K562 (cell line): ENCODE measurements around the gene NRP1. TPM values are rescaled to one million over a fixed set of nuclear protein-coding genes. Genes with fewer than 3 reads are reported as not detected.

ENCODE experiments used
- ATAC-seq: fragments of 200-7000 bp; cut with Tn5 transposase; 3 replicates; pipeline ENCODE4 v1.9.1; 2020; ENCODE audit warnings: moderate library complexity
- BruUV-seq: library from RNA; stranded (reverse); fragments of 400-500 nt; replicated peaks from 2 replicates; lab custom pipeline; 2021; lab: Mats Ljungman, UMichigan
- CTCF ChIA-PET: fragments of 300-600 bp; formaldehyde crosslinking; extraction: SDS; loops from one replicate; lab custom pipeline; 2021; ENCODE audit warnings: low intra/inter-chr PET ratio; lab: Yijun Ruan, JAX
- POLR2A ChIA-PET: fragments of 300-600, 350-650 bp; sonication (Branson Sonifier 250); formaldehyde crosslinking; extraction: SDS; loops from one replicate; lab custom pipeline; 2021; ENCODE audit warnings: antibody characterized with exemption, inconsistent platforms; lab: Yijun Ruan, JAX
- DNase-seq, 4 experiments: peaks; one replicate each; pipeline versions ENCODE4 v3.0.0 to v3.0.0-alpha.2; 2011 to 2018; ENCODE audit warnings: low spot score in 3 of 4, mixed read lengths in 3 of 4; ENCODE audit errors: extremely low read depth in 1 of 4
- FAIRE-seq: peaks from 2 replicates; lab custom pipeline; 2011; peaks lifted over from hg19 to GRCh38; lab: Jason Lieb, UNC
- H2AFZ ChIP-seq: 2 replicates; pipeline ENCODE4 v1.6.0; 2011; ENCODE audit warnings: low read depth, low read length, control low read depth, inconsistent platforms
- H3K27ac ChIP-seq: fragments of 200-600 bp; 3 replicates; pipeline ENCODE4 v1.8.0; 2011; ENCODE audit warnings: low read depth, mild to moderate bottlenecking, control low read depth, inconsistent platforms, low read length, moderate library complexity, mixed read lengths; ENCODE audit errors: extremely low read depth
- H3K27me3 ChIP-seq, 2 experiments: fragments of 300-600 bp in 1 of 2; 2 replicates in 1 of 2; 3 replicates in 1 of 2; pipeline versions ENCODE4 v1.6.0 to v1.8.0; 2011; ENCODE audit warnings: inconsistent platforms in 2 of 2, low read length in 2 of 2, mild to moderate bottlenecking in 1 of 2, mixed read lengths in 1 of 2, moderate library complexity in 1 of 2; ENCODE audit not compliant: control insufficient read depth in 2 of 2, insufficient read depth in 2 of 2
- H3K36me3 ChIP-seq: fragments of 300-600 bp; 3 replicates; pipeline ENCODE4 v1.8.0; 2011; ENCODE audit warnings: mild to moderate bottlenecking, low read length, inconsistent platforms; ENCODE audit not compliant: control insufficient read depth, insufficient read depth
- H3K4me1 ChIP-seq, 2 experiments: fragments of 200-600 bp in 1 of 2; replicated peaks in 1 of 2; 2 replicates in 1 of 2; 3 replicates in 1 of 2; pipeline versions ENCODE4 v1.5.1 to v1.8.0; 2011; ENCODE audit warnings: inconsistent platforms in 2 of 2, low read length in 2 of 2, mild to moderate bottlenecking in 1 of 2, mixed read lengths in 1 of 2, moderate library complexity in 1 of 2; ENCODE audit not compliant: control insufficient read depth in 2 of 2, insufficient read depth in 2 of 2
- H3K4me2 ChIP-seq: 2 replicates; pipeline ENCODE4 v1.6.1; 2011; ENCODE audit warnings: low read length, control low read depth, inconsistent platforms, mixed read lengths; ENCODE audit not compliant: insufficient read depth
- H3K4me3 ChIP-seq: fragments of 200-600 bp; sonication (generic), shearing (Covaris generic); 2 replicates; pipeline ENCODE4 v1.5.1; 2016; ENCODE audit warnings: control low read depth, inconsistent platforms
- H3K79me2 ChIP-seq: fragments of 200-600 bp; 3 replicates; pipeline ENCODE4 v1.8.0; 2011; ENCODE audit warnings: low read length, inconsistent platforms; ENCODE audit not compliant: control insufficient read depth, insufficient read depth
- H3K9ac ChIP-seq, 2 experiments: 2 replicates each; pipeline versions ENCODE4 v1.6.0 to v1.6.1; 2011; ENCODE audit warnings: low read depth in 2 of 2, low read length in 2 of 2, control low read depth in 1 of 2, inconsistent platforms in 1 of 2, mild to moderate bottlenecking in 1 of 2, mixed read lengths in 1 of 2; ENCODE audit not compliant: insufficient read depth in 1 of 2
- H3K9me1 ChIP-seq: one replicate; pipeline ENCODE4 v1.6.0; 2011; ENCODE audit warnings: inconsistent platforms, mild to moderate bottlenecking, low read length, moderate library complexity; ENCODE audit not compliant: control insufficient read depth, insufficient read depth
- H3K9me3 ChIP-seq: replicated peaks from 2 replicates; pipeline ENCODE4 v1.5.1; 2011; ENCODE audit warnings: low read depth, low read length, inconsistent platforms; ENCODE audit not compliant: control insufficient read depth, insufficient read depth
- H4K20me1 ChIP-seq: replicated peaks from 2 replicates; pipeline ENCODE4 v1.6.1; 2011; ENCODE audit warnings: low read length, inconsistent platforms, mixed read lengths; ENCODE audit not compliant: control insufficient read depth, insufficient read depth
- CTBP1 ChIP-seq: fragments of 450-650 bp; IDR thresholded peaks from 2 replicates; pipeline ENCODE4 v1.6.1; 2016; ENCODE audit warnings: borderline replicate concordance
- DIDO1 ChIP-seq: fragments of 450-650 bp; IDR thresholded peaks from 2 replicates; pipeline ENCODE4 v1.6.1; 2016; ENCODE audit warnings: low read depth, missing biosample characterization, missing genetic modification characterization
- HMG20A ChIP-seq: fragments of 450-650 bp; formaldehyde crosslinking; conservative IDR thresholded peaks from 2 replicates; pipeline ENCODE4 v1.4.0; 2020; ENCODE audit warnings: mild to moderate bottlenecking, mixed read lengths
- PRPF4 ChIP-seq: fragments of 200-400 bp; formaldehyde crosslinking; IDR thresholded peaks from one replicate; pipeline ENCODE4 v1.6.1; 2017; ENCODE audit warnings: low read length, low read depth, mild to moderate bottlenecking; ENCODE audit not compliant: insufficient read depth, poor library complexity, severe bottlenecking
- SIX5 ChIP-seq, 2 experiments: IDR thresholded peaks; 2 replicates each; pipeline ENCODE4 v1.6.1; 2011; ENCODE audit warnings: low read length in 2 of 2, borderline replicate concordance in 1 of 2, low read depth in 1 of 2, mild to moderate bottlenecking in 1 of 2, moderate library complexity in 1 of 2; ENCODE audit not compliant: insufficient read depth in 1 of 2
- TCF7 ChIP-seq: sonication (generic); IDR thresholded peaks from 2 replicates; pipeline ENCODE4 v1.6.1; 2016; ENCODE audit warnings: antibody characterized with exemption, borderline replicate concordance
- ZNF780A ChIP-seq: fragments of 250-450 bp; sonication (Bioruptor Pico); IDR thresholded peaks from 2 replicates; pipeline ENCODE4 v1.5.0; 2021; ENCODE audit warnings: mild to moderate bottlenecking
- WGBS: fragments of 100-300 bp; shearing (Covaris generic); methylation state at CpG from one replicate; pipeline ENCODE4 v1.1.6; 2016; ENCODE audit warnings: low coverage, mixed read lengths; ENCODE audit not compliant: insufficient coverage; ENCODE audit errors: missing lambda C conversion rate; 5-methylcytosine and 5-hydroxymethylcytosine counted together
- in situ Hi-C: fragments of 300-500 bp; cut with MboI; formaldehyde crosslinking; loops from 4 replicates; pipeline ENCODE4 v1.15.0; 2018; ENCODE audit warnings: inconsistent platforms, mixed read lengths
- intact Hi-C: fragments of 100-400 bp; cut with micrococcal nuclease; formaldehyde crosslinking; loops from 2 replicates; pipeline ENCODE4 v1.14.2; 2022
- polyA plus RNA-seq, 8 experiments: library from polyadenylated mRNA; depleted of rRNA in 4 of 8; stranded (reverse) in 5 of 8; unstranded in 3 of 8; fragments of >200 nt; fragmentation: Nextera tagmentation in 2 of 8; fragmentation: Illumina TruSeq in 1 of 8; extraction: Ambion mirVana in 2 of 8; extraction: Trizol in 1 of 8; gene quantifications; 2 replicates each; pipeline versions ENCODE4 v1.2.1 to v1.2.3, GENCODE V29; 2011 to 2014; ENCODE audit warnings: inconsistent platforms in 1 of 8, missing spikeins in 1 of 8
- total RNA-seq, 7 experiments: library from RNA; depleted of rRNA in 6 of 7; stranded (reverse); fragments of >200 nt in 6 of 7; fragmentation: Illumina TruSeq in 2 of 7; extraction: Trizol in 2 of 7; gene quantifications; 2 replicates each; pipeline versions ENCODE4 v1.2.1 to v1.2.3, GENCODE V29; 2011 to 2021; ENCODE audit warnings: low replicate concordance in 1 of 7
- TF ChIP-seq, protein P1 (sequence below): sonication (generic); IDR thresholded peaks from 2 replicates; pipeline ENCODE4 v1.6.1; 2016

The NRP1 gene
- total and polyA plus RNA-seq, 9 of the 15 experiments (the other 6 are each of a cell fraction or from before 2014, with no cell fraction given) = 0.01 to 0.38 (median 0.04) TPM; not detected in 5

DNA sequence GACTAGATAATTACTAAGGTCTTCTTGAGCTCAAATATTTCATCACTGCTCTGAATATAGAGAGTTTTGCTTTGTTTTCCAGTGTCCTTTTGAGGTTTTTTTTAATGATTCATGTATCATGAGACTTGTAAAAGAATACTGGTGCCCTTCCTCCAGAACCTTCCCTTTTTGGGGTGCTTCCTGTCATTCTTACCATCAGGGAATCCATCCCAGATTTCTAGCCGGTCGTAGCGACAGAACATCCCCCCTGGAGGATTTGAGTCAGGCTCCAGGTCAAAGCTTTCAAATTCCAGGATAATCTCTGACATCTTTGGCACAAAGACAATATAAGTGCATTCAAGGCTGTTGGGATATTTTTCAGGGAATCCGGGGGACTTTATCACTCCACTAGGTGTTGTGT lies 71.0 kb downstream of the NRP1 start:
- Histone ChIP-seq H3K79me2 (no peaks in the 10 kb centered on the region), H3K4me3 (no peak overlapping the region), H3K9me3 (no peaks in the 10 kb centered on the region), H3K4me1 (no peaks in the 10 kb centered on the region), H2AFZ (no peak overlapping the region), H3K36me3 (no peaks in the 10 kb centered on the region), H3K4me2 (no peak overlapping the region)
- BruUV-seq = no TSS peak
- intact Hi-C loops = no loop called here
- CTCF ChIA-PET = no interaction called here
- TF ChIP-seq TCF7 = no peak
- TF ChIP-seq HMG20A = no peak
- no peak for TF ChIP-seq PRPF4
- no peak for TF ChIP-seq CTBP1
- TF ChIP-seq ZNF780A (CRISPR knock-in tag) = no peak
- TF ChIP-seq, protein P1, sequence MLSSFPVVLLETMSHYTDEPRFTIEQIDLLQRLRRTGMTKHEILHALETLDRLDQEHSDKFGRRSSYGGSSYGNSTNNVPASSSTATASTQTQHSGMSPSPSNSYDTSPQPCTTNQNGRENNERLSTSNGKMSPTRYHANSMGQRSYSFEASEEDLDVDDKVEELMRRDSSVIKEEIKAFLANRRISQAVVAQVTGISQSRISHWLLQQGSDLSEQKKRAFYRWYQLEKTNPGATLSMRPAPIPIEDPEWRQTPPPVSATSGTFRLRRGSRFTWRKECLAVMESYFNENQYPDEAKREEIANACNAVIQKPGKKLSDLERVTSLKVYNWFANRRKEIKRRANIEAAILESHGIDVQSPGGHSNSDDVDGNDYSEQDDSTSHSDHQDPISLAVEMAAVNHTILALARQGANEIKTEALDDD = no peak
- no peak for TF ChIP-seq DIDO1
- no peak for TF ChIP-seq SIX5 (IDR thresholded peaks at IDR 0.05; ENCODE audit: borderline replicate concordance in 1 of 2, insufficient read depth in 1 of 2, low read depth in 1 of 2, low read length in 2 of 2)
- TF ChIP-seq, all 486 proteins: peak for 0
- ATAC-seq = no peak
- no peak overlapping the region for H3K27ac ChIP-seq
- no peaks in the 10 kb centered on the region for H4K20me1 ChIP-seq
- no peaks in the 10 kb centered on the region for H3K9me1 ChIP-seq
- DNase-seq = no peak
- FAIRE-seq = no peak
- no peaks in the 10 kb centered on the region for H3K27me3 ChIP-seq
- no peak overlapping the region for H3K9ac ChIP-seq
- in situ Hi-C loops = no loop called here
- POLR2A ChIA-PET = no interaction called here
- WGBS = 3% methylated on average over 4 of the region's 4 CpGs
